ENCODE data around the gene RPSA. TPM values are rescaled to one million over a fixed set of nuclear protein-coding genes. Genes with fewer than 3 reads are reported as not detected.

Gene RPSA
- total and polyA plus RNA-seq, 9 of the 15 experiments (the other 6 are each of a cell fraction or from before 2014, with no cell fraction given) = 2,290 to 4,272 (median 2,730) TPM

DNA sequence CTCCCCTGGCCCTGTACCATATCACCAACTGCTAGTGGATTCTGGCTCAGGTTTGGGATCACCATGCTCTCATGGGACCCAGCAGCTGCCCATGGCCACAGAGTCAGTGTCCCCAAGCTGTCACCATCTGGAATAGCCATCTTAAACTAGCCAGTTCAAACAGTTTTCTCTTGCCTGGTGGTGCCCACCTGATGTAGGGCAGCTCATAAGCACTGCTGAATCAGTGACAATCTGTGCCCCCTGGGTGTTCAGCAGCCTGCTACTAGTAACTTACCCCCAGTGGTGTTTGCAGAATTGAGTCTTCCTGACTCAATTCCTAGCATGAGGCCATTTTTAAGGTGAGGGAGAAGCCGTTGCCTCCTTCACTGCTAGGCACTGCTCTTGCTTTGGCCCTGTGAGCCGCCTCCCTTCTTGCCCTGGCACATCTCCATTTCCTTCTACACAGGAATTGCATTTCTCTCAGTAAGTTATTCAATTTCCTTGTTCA is 7.9 kb downstream of the RPSA start:
- CTCF ChIA-PET (ENCODE audit: low intra/inter-chr PET ratio) = no interaction called here
- no peaks in the 10 kb centered on the region for H3K27me3 ChIP-seq (ENCODE audit: control insufficient read depth in 2 of 2, insufficient read depth in 2 of 2, low read length in 2 of 2)
- peaks cover 48% of the 10 kb centered on the region for H3K36me3 ChIP-seq (ENCODE audit: control insufficient read depth, insufficient read depth, low read length)
- WGBS (ENCODE audit: insufficient coverage, low coverage, missing lambda C conversion rate) = 65% methylated on average over 2 of the region's 2 CpGs
- POLR2A ChIA-PET = interaction anchor here (0.5 to 4.2 kb wide), 11 partner anchors 8 to 257 kb away, joined by 3 to 41 read pairs (median 4); partner anchors contain the start of gene RPSA
- no peaks in the 10 kb centered on the region for H3K9me3 ChIP-seq (replicated peaks; ENCODE audit: control insufficient read depth, insufficient read depth, low read depth, low read length)
- no peak overlapping the region for H3K4me2 ChIP-seq (ENCODE audit: insufficient read depth, low read length)
- peak; percentile 57 for ATAC-seq
- no peaks in the 10 kb centered on the region for H3K9me1 ChIP-seq (ENCODE audit: control insufficient read depth, insufficient read depth, low read length)
- FAIRE-seq = no peak
- peaks cover 5 to 8% of the 10 kb centered on the region in 2 experiments; a peak in 3 of 5 replicates for H3K4me1 ChIP-seq (replicated peaks in 1 of 2; ENCODE audit: control insufficient read depth in 2 of 2, insufficient read depth in 2 of 2, low read length in 2 of 2)
- peaks cover 53% of the 10 kb centered on the region for H4K20me1 ChIP-seq (replicated peaks; ENCODE audit: control insufficient read depth, insufficient read depth, low read length)
- in situ Hi-C loops (cut with MboI) = loop anchor here (25.0 kb wide), 1 partner anchor 1048 kb away; the partner anchor contains the start of gene RPL14
- no peak overlapping the region for H3K4me3 ChIP-seq
- peak in 2 of 4 experiments; percentile 36 to 38 for DNase-seq (ENCODE audit: extremely low read depth in 1 of 4, low spot score in 3 of 4)
- peak overlapping the region; percentile 45; the same call in 1 of the 3 replicates for H3K27ac ChIP-seq (ENCODE audit: extremely low read depth, low read depth, low read length)
- peaks cover 16% of the 10 kb centered on the region for H3K79me2 ChIP-seq (ENCODE audit: control insufficient read depth, insufficient read depth, low read length)
- intact Hi-C loops (cut with micrococcal nuclease) = no loop called here
- H2AFZ ChIP-seq (ENCODE audit: low read depth, low read length) = no peak overlapping the region
- BruUV-seq (replicated peaks) = no TSS peak
- H3K9ac ChIP-seq (ENCODE audit: insufficient read depth in 1 of 2, low read depth in 2 of 2, low read length in 2 of 2) = no peak overlapping the region
- TF ChIP-seq SREBF2 (CRISPR knock-in tag; IDR thresholded peaks at IDR 0.05) (no peak), ZNF75A (CRISPR knock-in tag; IDR thresholded peaks at IDR 0.05) (no peak), SMARCA5 (IDR thresholded peaks at IDR 0.05) (no peak), SIRT6 (IDR thresholded peaks at IDR 0.05; ENCODE audit: low read depth, low read length) (peak; percentile 80), TFAP4 (CRISPR knock-in tag; IDR thresholded peaks at IDR 0.05; ENCODE audit: borderline replicate concordance) (0 out of 2 replicates have a peak, but pooled peaks have one; percentile 19), THRB (CRISPR knock-in tag; conservative IDR thresholded peaks at IDR 0.05) (peak; percentile 18; the same call in 1 of the 2 replicates), BDP1 (IDR thresholded peaks at IDR 0.05; ENCODE audit: insufficient read depth, insufficient read length) (no peak), THAP12 (CRISPR knock-in tag; IDR thresholded peaks at IDR 0.05) (0 out of 2 replicates have a peak, but pooled peaks have one; percentile 3), HMBOX1 (IDR thresholded peaks at IDR 0.05) (no peak), HIVEP1 (CRISPR knock-in tag; IDR thresholded peaks at IDR 0.05) (no peak), POLR2A (conservative IDR thresholded peaks at IDR 0.05) (peak; percentile 80), KDM5B (IDR thresholded peaks at IDR 0.05; ENCODE audit: insufficient replicate concordance, low read depth, low read length) (peak; percentile 27), HMGN3 (IDR thresholded peaks at IDR 0.05; ENCODE audit: borderline replicate concordance, extremely low read depth, insufficient read length, low read depth, low read length) (peak; percentile 21), SNRNP70 (optimal IDR thresholded peaks at IDR 0.05; ENCODE audit: low read depth, low read length) (peak; percentile 90), ZFP1 (CRISPR knock-in tag; IDR thresholded peaks at IDR 0.05) (no peak), POLR2H (tag; IDR thresholded peaks at IDR 0.05; ENCODE audit: low read depth) (peak; percentile 43)
